GM11168 (cell line): ENCODE results near the gene PGAM1.
"Not testable (repeated sequence)": the region's sequence is repeated elsewhere in the genome, so short reads cannot be mapped to it uniquely, and the experiment has no call there.

Experiments
- in situ Hi-C: fragments of 300-500 bp; cut with MboI; formaldehyde crosslinking; loops from one replicate; pipeline ENCODE4 v1.12.0; 2022; ENCODE audit warnings: low sequenced_read_pairs; ENCODE audit not compliant: unreplicated experiment

The PGAM1 gene

DNA sequence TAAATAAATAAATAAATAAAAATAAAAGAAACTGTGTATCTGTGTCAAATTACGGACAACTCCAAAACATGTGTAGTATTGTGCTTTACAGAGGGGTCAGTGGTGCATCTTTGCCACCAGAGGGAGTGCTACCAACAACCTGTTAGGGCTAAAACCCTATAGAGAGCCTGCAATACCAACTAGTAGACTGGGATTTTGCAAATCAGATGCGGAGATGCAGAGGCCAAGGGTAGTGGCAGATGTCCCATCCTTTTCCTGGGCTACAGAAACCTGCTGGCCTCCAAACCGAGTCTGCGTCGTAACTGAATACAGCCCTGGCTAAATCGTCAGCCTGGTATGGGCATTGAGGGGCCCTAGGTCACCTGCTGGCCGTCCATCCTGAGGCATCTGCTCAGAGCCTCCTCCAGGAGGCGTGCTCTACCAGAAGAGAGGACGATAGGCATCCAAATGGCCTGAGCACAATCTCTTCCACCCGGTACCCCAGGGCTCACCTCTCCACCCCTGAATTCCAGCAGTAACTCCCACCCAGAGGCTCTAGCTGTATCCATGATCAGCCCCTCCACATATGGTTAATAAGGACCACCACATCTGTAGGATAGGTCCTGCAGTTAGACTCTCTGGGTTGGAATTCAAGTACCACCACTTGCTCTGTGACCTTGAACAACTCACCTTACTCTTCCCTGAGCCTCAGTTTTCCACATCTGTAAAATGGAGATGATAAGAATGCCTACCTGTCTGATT is 18.6 kb upstream of the PGAM1 start:
- in situ Hi-C loops, result no loop called here

DNA sequence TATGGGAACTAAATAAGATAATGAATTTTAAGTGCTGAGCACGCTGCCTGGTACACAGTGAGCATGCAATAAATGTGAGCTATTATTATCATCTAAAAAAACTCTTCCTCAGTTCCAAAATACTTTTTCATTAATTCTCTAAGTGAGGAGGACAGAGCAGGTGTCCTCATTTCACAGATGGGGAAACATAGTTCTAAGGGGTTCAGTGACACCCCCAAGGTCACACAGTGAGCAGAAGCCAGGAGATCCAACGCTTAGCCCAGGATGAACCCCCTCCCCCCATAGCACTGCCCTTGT is 18.1 kb upstream of the PGAM1 start:
- in situ Hi-C loops, result no loop called here

DNA sequence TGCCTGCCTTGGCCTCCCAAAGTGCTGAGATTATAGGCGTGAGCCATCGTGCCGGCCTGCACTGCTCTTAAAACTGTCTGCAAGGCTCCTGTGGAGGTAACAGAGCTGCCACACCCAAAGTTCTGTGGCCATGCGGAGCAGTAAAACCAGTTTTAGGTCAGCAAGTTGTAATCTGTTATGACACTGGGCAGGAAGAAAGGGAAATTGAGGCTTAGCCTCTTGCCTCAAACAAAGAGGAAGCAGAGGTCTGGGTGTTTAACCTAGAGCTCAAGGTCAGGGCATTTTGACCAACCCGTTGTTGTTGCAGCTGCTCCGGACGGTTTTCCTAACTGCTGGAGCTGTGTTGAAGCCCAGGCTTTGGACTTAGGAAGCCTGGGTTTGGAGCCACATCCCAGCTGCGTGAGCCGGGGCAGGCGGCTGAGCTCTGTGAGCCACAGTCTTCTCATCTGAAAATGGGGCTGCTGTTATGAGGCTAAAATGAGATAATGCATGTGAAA is 17.4 kb upstream of the PGAM1 start:
- in situ Hi-C loops, result no loop called here

DNA sequence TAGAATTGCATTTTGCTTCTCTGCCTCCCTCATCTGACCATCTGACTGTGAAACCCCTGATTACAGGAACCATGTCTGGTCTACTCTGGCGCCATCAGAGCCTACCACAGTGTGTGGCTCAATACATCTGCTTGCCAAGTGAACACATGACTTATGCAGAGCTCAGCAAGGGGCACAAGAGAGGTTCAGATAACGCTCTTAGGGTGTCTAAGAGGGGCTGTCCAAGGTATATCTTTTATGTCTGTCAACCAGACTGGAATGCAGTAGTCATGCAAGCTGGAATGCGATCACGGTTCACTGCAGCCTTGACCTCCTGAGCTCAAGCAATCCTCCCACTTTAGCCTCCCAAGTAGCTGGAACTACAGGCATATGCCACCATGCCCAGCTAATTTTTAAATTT is 14.6 kb upstream of the PGAM1 start:
- in situ Hi-C loops, result no loop called here

DNA sequence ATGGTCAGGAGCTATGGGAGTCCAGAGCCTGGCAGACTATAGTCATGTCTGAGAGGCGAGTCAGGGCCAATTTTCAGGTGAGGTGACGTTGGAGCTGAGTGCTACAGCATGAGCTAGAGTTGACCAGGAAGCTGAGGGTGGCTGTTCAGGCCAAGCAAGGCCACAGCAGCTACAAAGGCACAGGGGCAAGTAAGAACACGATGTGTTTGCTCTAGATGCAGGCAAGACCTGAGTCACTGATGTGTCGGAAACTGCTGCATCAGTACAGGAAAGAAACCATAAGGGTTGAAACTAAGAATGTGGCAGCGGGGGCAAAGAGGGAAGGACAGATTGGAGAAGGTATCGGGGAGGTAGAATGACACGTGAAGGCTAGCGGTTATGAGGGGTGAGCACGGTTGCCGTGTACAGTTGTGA is 13.1 kb upstream of the PGAM1 start:
- in situ Hi-C loops, result no loop called here

DNA sequence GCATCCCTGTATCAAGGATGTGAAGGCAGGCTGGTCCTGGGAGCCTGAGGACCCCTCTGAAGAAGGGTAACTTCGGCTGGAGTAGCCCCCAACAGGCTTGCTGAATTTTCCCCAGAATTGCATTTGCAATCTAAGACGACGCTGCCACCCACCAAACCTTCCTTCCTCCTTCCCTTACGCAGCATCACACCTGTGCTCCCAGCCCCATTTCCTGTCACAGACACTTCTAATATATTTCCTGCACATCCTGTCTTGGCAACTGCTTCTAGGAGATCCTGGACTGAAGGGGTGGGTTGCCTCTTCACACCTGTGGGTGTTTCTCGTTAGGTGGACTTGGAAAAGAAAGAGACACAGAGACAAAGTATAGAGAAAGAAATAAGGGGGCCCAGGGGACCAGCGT is 9.4 kb upstream of the PGAM1 start:
- in situ Hi-C loops, result no loop called here

DNA sequence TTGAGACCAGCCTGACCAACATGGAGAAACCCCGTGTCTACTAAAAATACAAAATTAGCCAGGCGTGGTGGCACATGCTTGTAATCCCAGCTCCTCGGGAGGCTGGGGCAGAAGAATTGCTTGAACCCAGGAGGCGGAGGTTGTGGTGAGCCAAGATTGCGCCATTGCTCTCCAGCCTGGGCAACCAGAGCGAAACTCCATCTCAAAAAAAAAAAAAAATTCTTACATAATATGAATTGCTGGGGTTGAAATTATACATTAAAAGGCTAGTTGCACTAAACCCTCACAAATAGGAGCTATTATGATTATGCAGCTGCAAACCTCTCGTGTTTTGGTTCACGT is 2.3 kb upstream of the PGAM1 start:
- in situ Hi-C loops, result not testable (repeated sequence)

DNA sequence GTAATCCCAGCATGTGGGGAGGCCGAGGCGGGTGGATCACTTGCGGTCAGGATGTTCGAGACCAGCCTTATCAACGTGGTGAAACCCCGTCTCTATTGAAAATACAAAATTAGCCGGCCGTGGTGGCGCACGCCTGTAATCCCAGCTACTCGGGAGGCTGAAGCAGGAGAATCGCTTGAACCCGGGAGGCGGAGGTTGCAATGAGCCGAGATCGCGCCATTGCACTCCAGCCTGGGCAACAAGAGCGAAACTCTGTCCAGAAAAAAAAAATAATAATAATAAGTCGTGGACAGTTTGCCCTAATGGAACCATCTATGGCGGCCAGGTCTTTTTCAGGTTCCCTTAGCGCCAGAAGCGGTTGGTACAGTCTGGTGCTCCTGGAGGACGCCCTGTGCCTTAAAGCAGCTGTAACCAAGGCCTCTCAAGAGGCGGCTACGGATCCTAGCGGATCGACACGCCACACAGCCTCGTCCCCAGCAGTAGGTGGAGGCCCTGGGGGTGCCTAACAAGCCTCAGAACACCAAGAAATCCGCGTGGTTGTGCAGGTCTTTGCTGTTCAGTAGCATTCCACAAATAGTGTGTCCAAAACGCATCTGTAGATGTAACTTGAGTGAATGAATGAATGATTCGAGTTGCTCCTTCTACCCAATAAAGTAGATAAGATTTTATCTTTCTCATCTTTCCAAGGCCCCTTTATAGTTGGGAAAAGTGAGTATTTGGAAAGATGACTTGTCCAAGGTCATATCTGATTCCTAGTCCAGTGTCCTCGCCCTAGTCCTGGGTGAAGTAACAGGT is 982 bp downstream of the PGAM1 start:
- in situ Hi-C loops, result no loop called here

DNA sequence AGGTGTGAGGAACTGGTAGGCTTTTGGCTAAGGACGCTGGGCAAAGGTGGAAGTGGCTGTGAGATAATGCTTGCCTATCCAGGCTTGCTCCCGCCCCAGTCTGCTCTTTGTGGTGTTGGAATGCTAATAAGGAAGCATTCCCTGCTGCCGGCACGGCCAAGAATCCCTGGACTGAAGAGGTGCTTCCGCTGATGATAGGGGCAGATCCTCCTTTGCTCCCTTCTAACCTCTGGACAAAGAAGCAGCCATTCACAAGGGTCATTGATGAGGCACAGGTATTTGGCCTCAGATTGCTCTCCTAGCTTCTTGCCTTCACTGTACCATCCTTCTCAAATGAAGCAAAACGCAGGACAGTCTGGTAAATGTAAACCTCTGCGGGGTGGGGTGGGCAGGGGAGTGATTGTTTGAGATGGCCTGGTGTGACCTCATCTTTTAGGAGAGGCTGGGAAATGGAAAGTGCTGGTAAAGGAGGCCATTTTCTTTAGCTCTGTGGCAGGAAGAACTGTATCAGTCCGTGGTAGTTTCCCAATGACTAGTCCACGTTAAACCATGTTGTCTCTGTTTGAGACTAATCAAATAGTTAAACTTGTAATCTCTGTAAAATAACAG is 1.7 kb downstream of the PGAM1 start:
- in situ Hi-C loops, result no loop called here

DNA sequence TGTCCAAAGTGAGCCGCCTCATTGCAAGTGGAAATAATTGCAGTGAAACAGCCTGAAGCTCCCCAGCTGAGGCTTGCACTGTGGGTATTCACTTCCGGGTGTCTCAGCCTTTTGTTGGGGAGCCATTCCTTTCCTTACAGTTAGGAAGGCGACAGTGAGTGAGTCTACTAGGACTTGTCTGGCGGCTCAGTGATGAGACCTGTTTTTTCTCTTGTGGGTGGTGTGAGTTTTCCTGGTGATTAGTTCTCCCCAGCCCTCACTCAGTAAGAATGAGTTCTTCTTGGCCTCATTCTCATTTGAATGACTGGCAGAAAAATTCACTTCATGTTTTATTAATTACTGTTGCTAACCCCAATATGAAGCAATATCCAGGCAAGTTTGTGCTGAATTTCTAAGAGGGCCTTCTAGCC is 2.6 kb downstream of the PGAM1 start:
- in situ Hi-C loops, result no loop called here

DNA sequence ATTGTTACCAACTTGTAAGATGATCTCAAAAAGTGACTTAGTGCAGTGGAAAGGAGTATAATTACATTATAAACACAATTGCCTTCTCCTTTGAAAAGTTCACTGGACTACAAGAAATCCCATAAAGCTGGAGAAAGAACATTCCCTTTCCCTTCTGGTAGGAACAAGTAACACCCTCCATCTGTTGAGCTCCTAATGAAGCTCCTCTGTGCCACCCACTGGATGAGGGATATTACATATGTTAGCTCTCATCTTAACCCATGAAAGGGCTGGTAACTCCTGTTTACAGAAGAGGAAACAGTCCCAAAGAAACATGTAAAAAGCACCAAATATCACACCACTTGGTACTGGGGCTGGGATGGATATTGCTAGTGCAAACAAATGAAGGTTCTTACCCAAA is 8.1 kb downstream of the PGAM1 start:
- in situ Hi-C loops, result no loop called here

DNA sequence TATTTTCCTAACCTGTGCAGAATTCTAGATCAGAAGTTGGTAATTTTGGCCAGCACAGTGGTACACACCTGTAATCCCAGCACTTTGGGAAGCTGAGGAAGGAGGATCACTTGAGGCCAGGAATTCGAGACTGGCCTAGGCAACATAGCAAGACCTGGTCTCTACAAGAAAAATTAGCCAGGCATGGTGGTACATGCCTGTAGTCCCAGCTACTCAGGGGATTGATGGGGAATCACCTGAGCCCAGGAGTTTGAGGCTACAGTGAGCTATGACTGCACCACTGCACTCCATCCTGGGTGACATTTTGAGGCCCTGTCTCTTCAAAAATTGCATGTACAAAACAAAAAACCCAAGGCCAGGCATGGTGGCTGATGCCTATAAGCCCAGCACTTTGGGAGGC is 8.6 kb downstream of the PGAM1 start:
- in situ Hi-C loops, result no loop called here

DNA sequence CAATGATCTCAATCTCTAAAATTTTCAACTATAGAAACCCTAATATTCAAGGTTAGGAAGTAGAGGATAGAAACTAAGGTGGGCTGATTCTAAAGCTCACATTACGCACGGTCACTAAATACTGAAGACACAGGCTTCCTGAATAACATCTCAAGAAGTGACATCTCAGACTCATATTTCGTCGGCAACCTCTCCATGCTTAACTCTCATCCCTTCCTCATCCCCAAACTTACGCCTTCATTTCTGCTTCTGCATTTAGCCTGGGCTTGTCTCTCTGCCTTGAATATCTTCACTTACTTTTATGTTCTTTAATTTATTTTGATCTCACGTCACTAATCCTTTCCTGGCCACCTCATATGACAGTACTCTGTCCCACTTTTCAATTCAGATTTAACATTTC is 9.2 kb downstream of the PGAM1 start:
- in situ Hi-C loops, result no loop called here

DNA sequence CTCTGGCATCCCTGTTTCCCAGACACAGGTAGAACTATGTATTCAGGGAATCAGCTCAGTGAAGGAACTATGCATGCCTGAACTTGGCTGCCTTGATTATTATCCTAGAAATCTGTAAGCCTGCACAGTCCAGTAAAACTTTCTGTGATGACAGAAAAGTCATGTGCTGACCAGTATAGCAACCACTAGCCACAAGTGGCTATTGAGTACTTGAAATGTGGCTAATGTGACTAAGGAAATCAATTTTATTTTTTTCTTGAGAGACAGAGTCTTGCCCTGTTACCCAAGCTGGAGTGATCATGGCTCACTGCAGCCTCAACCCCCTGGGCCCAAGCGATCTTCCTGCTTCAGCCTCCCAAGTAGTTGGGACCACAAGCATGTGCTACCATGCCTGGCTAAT is 16.3 kb downstream of the PGAM1 start:
- in situ Hi-C loops, result no loop called here

DNA sequence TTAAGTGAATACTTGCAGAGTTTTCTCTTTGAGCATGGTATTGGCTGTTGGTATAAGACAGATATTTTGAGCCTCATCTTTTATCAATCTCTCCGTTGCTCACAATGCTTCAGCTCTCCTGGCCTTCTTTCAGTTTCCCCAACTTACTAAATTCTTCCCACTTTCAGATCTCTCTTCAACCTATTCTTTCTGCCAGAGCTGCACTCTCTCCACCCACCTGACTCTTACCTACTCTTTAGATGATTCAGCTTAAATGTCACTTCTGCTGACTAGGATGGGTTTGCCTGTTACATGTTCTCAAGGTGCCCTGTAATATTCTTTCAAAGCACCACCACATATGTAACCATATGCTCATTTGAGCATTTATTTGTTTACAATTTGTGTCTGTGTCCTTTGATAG is 18.2 kb downstream of the PGAM1 start:
- in situ Hi-C loops, result no loop called here

DNA sequence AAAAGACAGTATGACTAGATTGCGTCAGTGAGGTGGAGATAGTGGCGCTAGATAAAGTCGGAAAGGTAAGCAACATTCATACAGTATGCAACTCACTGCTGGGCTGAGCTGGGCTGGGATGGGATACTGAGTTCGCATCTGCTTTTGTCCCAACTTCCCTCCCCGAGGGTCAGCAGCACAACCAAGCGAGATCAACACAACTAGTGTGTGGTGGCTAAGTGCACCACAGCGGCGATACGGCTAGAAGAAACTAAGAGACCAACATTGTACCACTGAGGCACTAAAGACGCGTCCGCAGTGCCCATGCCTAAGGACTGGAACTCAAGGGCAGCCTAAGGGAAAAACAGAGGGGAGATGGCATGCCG is 19.3 kb downstream of the PGAM1 start:
- in situ Hi-C loops, result no loop called here

DNA sequence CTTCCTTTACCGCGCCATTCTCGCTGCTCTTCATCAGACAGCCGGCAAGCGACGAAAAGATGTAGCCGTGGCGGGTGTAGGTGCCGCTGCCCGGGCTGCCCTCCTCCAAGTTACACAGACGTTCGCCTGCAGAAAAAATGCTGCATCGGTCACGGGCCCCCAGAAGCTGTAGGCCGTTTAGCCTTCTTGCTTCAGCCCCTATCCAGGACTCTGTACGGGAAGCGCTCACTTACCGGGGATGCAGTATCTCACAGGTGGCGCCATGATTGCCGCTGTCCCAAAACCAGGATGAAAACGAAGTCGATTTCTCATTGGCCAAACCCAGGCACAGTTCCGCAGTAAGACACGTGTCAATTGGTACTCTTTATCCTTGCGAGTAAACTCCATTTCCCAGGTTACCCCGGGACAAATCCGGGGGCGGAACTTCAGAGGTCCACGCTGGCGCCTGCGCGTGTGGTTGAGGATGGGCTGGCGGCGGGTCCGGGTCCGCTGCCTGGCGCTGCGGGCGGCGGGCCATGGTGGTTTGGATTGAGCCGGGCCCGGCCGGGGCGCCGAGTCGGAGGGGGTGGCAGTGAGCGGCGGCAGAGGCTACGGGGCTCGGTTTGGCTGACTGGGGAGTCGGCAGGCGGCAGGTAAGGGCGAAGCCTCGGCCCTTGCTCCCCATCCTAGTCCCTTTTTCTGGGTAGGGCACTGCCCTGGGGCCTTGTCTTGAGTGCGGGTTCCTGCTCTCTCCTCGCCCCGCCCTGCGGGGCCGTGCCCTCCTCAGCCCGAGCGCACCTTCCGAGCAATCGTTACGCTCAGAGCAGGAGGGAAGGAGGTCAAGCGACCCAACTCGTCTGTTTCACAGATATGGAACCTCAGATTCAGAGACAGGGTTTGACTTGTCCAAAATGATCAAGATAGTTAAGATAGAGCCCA is 20.0 kb downstream of the PGAM1 start, which contains the start of the genes EXOSC1 and ZDHHC16:
Gene EXOSC1, minus strand, starts transcription at position 285 of the 918 bp plus-strand sequence. Its CDS starts 21 bp downstream, at position 264.
Gene ZDHHC16, plus strand, starts transcription at position 454 of the 918 bp plus-strand sequence. CDS start 5,501 bp downstream, outside the sequence.
- in situ Hi-C loops, result no loop called here

DNA sequence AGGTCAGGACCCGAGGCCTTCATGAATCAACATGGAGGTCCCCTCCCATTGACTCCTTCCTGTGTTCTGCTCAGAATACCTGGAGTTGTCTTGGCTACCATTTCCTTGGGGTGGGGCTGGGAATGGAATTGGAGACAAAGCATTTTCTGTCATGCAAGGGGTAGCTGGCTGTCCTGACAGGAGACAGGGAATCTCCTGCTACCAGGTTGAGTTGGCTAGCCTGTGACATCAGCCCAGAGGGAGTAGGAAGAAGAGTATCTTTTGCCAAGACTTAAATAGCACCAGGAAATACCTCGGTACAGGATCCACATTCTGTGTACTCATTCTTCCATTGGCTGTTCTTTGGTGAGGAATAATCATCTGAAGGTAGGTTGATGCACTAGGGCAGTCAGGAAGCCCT is 24.8 kb downstream of the PGAM1 start:
- in situ Hi-C loops, result no loop called here

DNA sequence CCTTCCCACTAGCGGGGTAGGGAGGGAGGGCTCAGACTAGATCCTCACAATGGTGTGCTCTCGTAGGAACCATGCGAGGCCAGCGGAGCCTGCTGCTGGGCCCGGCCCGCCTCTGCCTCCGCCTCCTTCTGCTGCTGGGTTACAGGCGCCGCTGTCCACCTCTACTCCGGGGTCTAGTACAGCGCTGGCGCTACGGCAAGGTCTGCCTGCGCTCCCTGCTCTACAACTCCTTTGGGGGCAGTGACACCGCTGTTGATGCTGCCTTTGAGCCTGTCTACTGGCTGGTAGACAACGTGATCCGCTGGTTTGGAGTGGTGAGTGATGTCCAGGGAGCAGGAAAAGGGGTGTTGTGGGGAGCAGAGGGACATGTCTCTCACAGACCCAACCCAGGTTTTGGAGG is 25.6 kb downstream of the PGAM1 start:
- in situ Hi-C loops, result no loop called here

DNA sequence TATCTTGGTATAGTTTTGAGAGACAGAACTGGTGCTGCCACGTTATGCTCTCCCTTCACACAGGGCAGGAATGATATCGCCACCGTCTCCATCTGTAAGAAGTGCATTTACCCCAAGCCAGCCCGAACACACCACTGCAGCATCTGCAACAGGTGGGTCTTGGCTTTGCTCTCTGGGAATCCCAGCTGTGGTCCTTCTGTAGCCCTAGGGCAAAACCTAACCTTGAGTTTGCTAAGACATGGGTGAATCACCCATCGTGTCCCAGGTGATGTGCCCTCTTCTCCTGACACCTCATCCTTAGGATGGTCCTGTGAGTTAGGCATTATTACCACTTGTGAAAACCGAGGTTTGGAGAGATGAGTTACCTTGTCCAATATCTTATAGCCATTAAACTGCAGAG is 26.4 kb downstream of the PGAM1 start:
- in situ Hi-C loops, result no loop called here
